Right lobe of liver (tissue), 6 donors: ENCODE data around the gene LINC01488. TPM values are rescaled to one million over a fixed set of nuclear protein-coding genes. Genes with fewer than 3 reads are reported as not detected.

Experiments
- ATAC-seq, 4 donors: fragments of 200-7000 bp; cut with Tn5 transposase; one replicate each; pipeline ENCODE4 v1.9.1; 2020; ENCODE audit warnings: mild to moderate bottlenecking in 4 of 4, moderate library complexity in 4 of 4
- DNase-seq, 3 donors: peaks; one replicate each; pipeline ENCODE4 v3.0.0-alpha.2; 2020
- H3K27ac ChIP-seq, 3 donors: fragments of 200-600 bp; one replicate each; pipeline ENCODE4 v1.8.0; 2022
- H3K27me3 ChIP-seq, 2 donors: fragments of 200-600 bp; one replicate each; pipeline ENCODE4 v1.8.0; 2022
- H3K36me3 ChIP-seq, 4 donors: fragments of 200-600 bp; sonication (generic) in 1 of 4; one replicate each; pipeline versions ENCODE4 v1.5.1 to v1.8.0; 2017 to 2022; ENCODE audit warnings: control low read depth in 1 of 4
- H3K4me1 ChIP-seq, 4 donors: fragments of 200-600 bp; sonication (generic) in 1 of 4; one replicate each; pipeline versions ENCODE4 v1.5.1 to v1.8.0; 2017 to 2022; ENCODE audit warnings: control low read depth in 1 of 4
- H3K4me3 ChIP-seq, 3 donors: fragments of 200-600 bp; one replicate each; pipeline ENCODE4 v1.8.0; 2022
- H3K9me3 ChIP-seq, 4 donors: fragments of 200-600 bp; sonication (generic) in 1 of 4; one replicate each; pipeline versions ENCODE4 v1.5.1 to v1.8.0; 2017 to 2022; ENCODE audit warnings: control low read depth in 1 of 4
- CTCF ChIP-seq, 4 donors: fragments of 200-600 bp in 3 of 4; fragments of 450-650 bp in 1 of 4; IDR thresholded peaks; one replicate each; pipeline versions ENCODE4 v1.5.1 to v1.8.0; 2016 to 2022; ENCODE audit warnings: antibody characterized with exemption in 4 of 4, mild to moderate bottlenecking in 2 of 4
- POLR2A ChIP-seq: fragments of 450-650 bp; IDR thresholded peaks from one replicate; pipeline ENCODE4 v1.6.1; 2017; ENCODE audit warnings: antibody characterized with exemption, mild to moderate bottlenecking
- WGBS: methylation state at CpG from one replicate; pipeline ENCODE4 v1.1.6; 2018; ENCODE audit warnings: low coverage, low lambda C conversion rate; ENCODE audit not compliant: insufficient coverage; ENCODE audit errors: missing lambda C conversion rate; 5-methylcytosine and 5-hydroxymethylcytosine counted together
- intact Hi-C, 2 donors: fragments of 100-400 bp; cut with DNase I; formaldehyde crosslinking; loops; one replicate each; pipeline versions ENCODE4 v1.11.2 to v1.14.1; 2022
- total RNA-seq, 6 experiments: library from RNA; depleted of rRNA in 2 of 6; stranded (reverse); fragments of >200 nt in 2 of 6; fragmentation: NEBNext Ultra II Directional in 3 of 6; extraction: Animal tissue kit (Norgen Biotek cat#: 25700) in 3 of 6; gene quantifications; one replicate each; pipeline versions ENCODE4 v1.1.0 to v1.2.4, GENCODE V29; 2016 to 2023
- donor health status: DM: no; HTN: yes; CAD: no.
- donor health status: DM: no; HTN: no; CAD: no.
- donor health status: DM: no; HTN: no; CAD: no.
- donor health status: DM: no; HTN: yes; CAD: no.
- donor health status: DM: no; HTN: yes; CAD: no.

The LINC01488 gene
- total RNA-seq, 6 experiments from 2014 or later, result 0.63 to 22.9 (median 1.1) TPM; not detected in 1

DNA sequence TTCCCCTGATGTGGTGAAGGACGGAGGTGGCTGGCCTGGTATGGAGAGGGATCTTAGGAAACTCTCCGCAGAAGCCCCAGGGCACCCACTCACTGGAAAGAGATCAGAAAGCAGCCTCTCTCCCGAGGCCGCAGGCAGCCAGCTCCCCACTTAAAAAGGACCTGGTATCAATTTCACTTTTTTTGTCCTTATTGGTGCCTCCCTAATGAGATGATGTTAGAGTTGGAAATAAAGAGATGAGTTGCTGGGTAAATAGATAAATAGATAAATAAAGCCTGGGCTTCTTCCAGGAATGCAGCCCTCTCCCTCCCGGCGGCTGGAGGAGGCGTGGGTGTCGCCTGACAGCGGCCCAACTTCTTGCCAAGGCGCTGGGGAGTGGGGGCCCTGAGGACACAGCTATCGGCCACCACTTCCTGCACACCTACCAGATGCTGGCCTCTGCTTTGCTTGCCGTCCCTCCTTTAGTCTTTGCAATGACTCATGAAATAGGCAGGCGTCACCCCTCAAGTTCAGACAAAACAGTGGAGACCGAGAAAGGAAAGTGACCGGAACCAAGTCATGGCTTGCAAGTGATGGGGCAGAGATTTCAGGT lies 42.9 kb downstream of the LINC01488 start:
- Histone ChIP-seq H3K4me3 (no peak overlapping the region), H3K27ac (no peak overlapping the region), H3K36me3 (no peaks in the 10 kb centered on the region), H3K9me3 (no peaks in the 10 kb centered on the region), H3K27me3 (no peaks in the 10 kb centered on the region), H3K4me1 (no peaks in the 10 kb centered on the region)
- WGBS, result 39% methylated on average over 3 of the region's 15 CpGs
- DNase-seq, result peak in 2 of 3 donors; percentile 5 to 31
- no peak for TF ChIP-seq POLR2A
- TF ChIP-seq CTCF (IDR thresholded peaks at IDR 0.05), result no peak
- intact Hi-C loops, result no loop called here
- ATAC-seq, result no peak

DNA sequence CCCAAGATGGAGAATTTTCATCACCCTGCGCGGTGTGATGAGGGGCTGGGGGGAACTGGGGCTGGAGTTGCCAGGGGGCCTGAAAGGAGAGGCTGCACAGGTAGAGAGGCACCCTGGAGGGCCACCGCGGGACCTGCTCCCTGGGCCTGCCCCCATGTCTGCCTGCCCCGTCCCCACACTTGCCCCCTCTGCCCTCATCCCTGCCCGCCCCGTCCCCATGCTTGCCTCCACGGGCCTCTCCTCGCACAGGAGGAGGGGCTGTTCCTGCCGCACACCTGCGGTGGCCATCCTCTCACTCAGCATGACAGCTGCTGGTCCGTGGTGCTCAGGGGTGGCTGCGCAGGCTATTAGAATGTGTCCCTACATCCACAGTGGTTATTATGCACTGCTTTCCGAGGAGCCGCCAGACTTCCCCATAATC lies 43.5 kb downstream of the LINC01488 start:
- H3K4me1 ChIP-seq, result no peaks in the 10 kb centered on the region
- peak; percentile 6 to 41 (median 33) for DNase-seq
- no peak overlapping the region for H3K4me3 ChIP-seq
- 100% methylated on average over 2 of the region's 15 CpGs for WGBS
- H3K27me3 ChIP-seq, result no peaks in the 10 kb centered on the region
- no peak for ATAC-seq
- no peaks in the 10 kb centered on the region for H3K36me3 ChIP-seq
- H3K27ac ChIP-seq, result no peak overlapping the region
- intact Hi-C loops, result no loop called here
- H3K9me3 ChIP-seq, result no peaks in the 10 kb centered on the region
- TF ChIP-seq POLR2A (no peak), CTCF (IDR thresholded peaks at IDR 0.05) (no peak)

- Histone ChIP-seq H3K9me3 (no peaks in the 10 kb centered on the region), H3K27ac (no peak overlapping the region), H3K36me3 (no peaks in the 10 kb centered on the region), H3K4me1 (no peaks in the 10 kb centered on the region), H3K27me3 (no peaks in the 10 kb centered on the region), H3K4me3 (no peak overlapping the region)
- no peak for ATAC-seq
- TF ChIP-seq CTCF (IDR thresholded peaks at IDR 0.05) (no peak), POLR2A (no peak)
- DNase-seq, result peak in 2 of 3 donors; percentile 2 to 35
- intact Hi-C loops, result no loop called here
- 82% methylated on average over 13 of the region's 19 CpGs for WGBS
These were observed 44.3 kb downstream of the LINC01488 start for GRCh38 chr11:69525516-69526452.

- WGBS, result 91% methylated on average over 10 of the region's 12 CpGs
- Histone ChIP-seq H3K27ac (no peak overlapping the region), H3K27me3 (no peaks in the 10 kb centered on the region), H3K4me3 (no peak overlapping the region), H3K36me3 (no peaks in the 10 kb centered on the region), H3K4me1 (no peaks in the 10 kb centered on the region), H3K9me3 (no peaks in the 10 kb centered on the region)
- intact Hi-C loops, result no loop called here
- no peak for TF ChIP-seq POLR2A
- no peak for TF ChIP-seq CTCF (IDR thresholded peaks at IDR 0.05)
- peak in 2 of 3 donors; percentile 3 to 17 for DNase-seq
- no peak for ATAC-seq
These were observed 45.0 kb downstream of the LINC01488 start for GRCh38 chr11:69526453-69526810.
